ENCODE results near the gene RGS6. TPM values are rescaled to one million over a fixed set of nuclear protein-coding genes. Genes with fewer than 3 reads are reported as not detected.

RGS6 gene
- total and polyA plus RNA-seq, 4 donors = 0.21 to 5.4 (median 0.45) TPM

- no peak overlapping the region for H3K27ac ChIP-seq (ENCODE audit: low read depth in 1 of 2, low read length in 1 of 2)
- H3K36me3 ChIP-seq (ENCODE audit: control insufficient read depth in 4 of 4, insufficient read depth in 4 of 4, low read length in 4 of 4) = no peaks in the 10 kb centered on the region
- TF ChIP-seq CTCF (IDR thresholded peaks at IDR 0.05; ENCODE audit: control extremely low read depth, extremely low read depth) = no peak
- peaks cover 0 to 8% (median 0%) of the 10 kb centered on the region in 5 donors for H3K4me1 ChIP-seq (ENCODE audit: control insufficient read depth in 5 of 5, insufficient read depth in 5 of 5, low read length in 5 of 5)
- ATAC-seq (ENCODE audit: insufficient read depth, low FRiP score) (no peak), DNase-seq (no peak)
- peaks cover 0 to 3% (median 0%) of the 10 kb centered on the region in 3 donors for H3K27me3 ChIP-seq (ENCODE audit: control insufficient read depth in 3 of 3, insufficient read depth in 3 of 3, low read length in 2 of 3)
- no peak overlapping the region for H3K9ac ChIP-seq (ENCODE audit: insufficient read depth in 1 of 2, low read length in 2 of 2)
- 88 to 94% methylated on average over 1 of the region's 1 CpG for WGBS, 2 donors
- peaks cover 0 to 3% (median 0%) of the 10 kb centered on the region in 4 donors for H3K9me3 ChIP-seq (ENCODE audit: control insufficient read depth in 4 of 4, insufficient read depth in 3 of 4, low read length in 3 of 4)
- H3K4me3 ChIP-seq = no peak overlapping the region
These were observed 193.9 kb downstream of the RGS6 start for GRCh38 chr14:72126091-72126490.

GRCh38 chr14:72126561-72126960 lies 194.3 kb downstream of the RGS6 start:
- H3K27me3 ChIP-seq (ENCODE audit: control insufficient read depth in 3 of 3, insufficient read depth in 3 of 3, low read length in 2 of 3) = peaks cover 0 to 3% (median 0%) of the 10 kb centered on the region in 3 donors
- H3K9me3 ChIP-seq (ENCODE audit: control insufficient read depth in 4 of 4, insufficient read depth in 3 of 4, low read length in 3 of 4) = peaks cover 0 to 3% (median 0%) of the 10 kb centered on the region in 4 donors
- no peak overlapping the region for H3K9ac ChIP-seq (ENCODE audit: insufficient read depth in 1 of 2, low read length in 2 of 2)
- no peak for ATAC-seq (ENCODE audit: insufficient read depth, low FRiP score)
- no peak for DNase-seq
- H3K4me1 ChIP-seq (ENCODE audit: control insufficient read depth in 5 of 5, insufficient read depth in 5 of 5, low read length in 5 of 5) = peaks cover 0 to 8% (median 0%) of the 10 kb centered on the region in 5 donors
- 89 to 94% methylated on average over 2 of the region's 2 CpGs for WGBS, 2 donors
- no peak for TF ChIP-seq CTCF (IDR thresholded peaks at IDR 0.05; ENCODE audit: control extremely low read depth, extremely low read depth)
- no peaks in the 10 kb centered on the region for H3K36me3 ChIP-seq (ENCODE audit: control insufficient read depth in 4 of 4, insufficient read depth in 4 of 4, low read length in 4 of 4)
- H3K27ac ChIP-seq (ENCODE audit: low read depth in 1 of 2, low read length in 1 of 2) = no peak overlapping the region
- no peak overlapping the region for H3K4me3 ChIP-seq

GRCh38 chr14:72128629-72129028 lies 196.4 kb downstream of the RGS6 start:
- peak in 1 of 3 donors; percentile 10 for DNase-seq
- no peak for ATAC-seq (ENCODE audit: insufficient read depth, low FRiP score)
- Histone ChIP-seq H3K27me3 (ENCODE audit: control insufficient read depth in 3 of 3, insufficient read depth in 3 of 3, low read length in 2 of 3) (peaks cover 0 to 3% (median 0%) of the 10 kb centered on the region in 3 donors), H3K27ac (ENCODE audit: low read depth in 1 of 2, low read length in 1 of 2) (no peak overlapping the region), H3K4me3 (no peak overlapping the region), H3K9ac (ENCODE audit: insufficient read depth in 1 of 2, low read length in 2 of 2) (no peak overlapping the region), H3K9me3 (ENCODE audit: control insufficient read depth in 4 of 4, insufficient read depth in 3 of 4, low read length in 3 of 4) (peaks cover 0 to 3% (median 0%) of the 10 kb centered on the region in 4 donors), H3K4me1 (ENCODE audit: control insufficient read depth in 5 of 5, insufficient read depth in 5 of 5, low read length in 5 of 5) (peaks cover 0 to 8% (median 0%) of the 10 kb centered on the region in 5 donors), H3K36me3 (ENCODE audit: control insufficient read depth in 4 of 4, insufficient read depth in 4 of 4, low read length in 4 of 4) (no peaks in the 10 kb centered on the region)
- TF ChIP-seq CTCF (IDR thresholded peaks at IDR 0.05; ENCODE audit: control extremely low read depth, extremely low read depth) = no peak
- 13 to 31% methylated on average over 11 of the region's 11 CpGs for WGBS, 2 donors

GRCh38 chr14:72129291-72129690 lies 197.1 kb downstream of the RGS6 start:
- DNase-seq = peak; percentile 14 to 41 (median 16)

More at GRCh38 chr14:72129291-72129690, 197.1 kb downstream of the RGS6 start:
- ATAC-seq (ENCODE audit: insufficient read depth, low FRiP score) = peak; percentile 27
- no peaks in the 10 kb centered on the region for H3K36me3 ChIP-seq (ENCODE audit: control insufficient read depth in 4 of 4, insufficient read depth in 4 of 4, low read length in 4 of 4)
- H3K27me3 ChIP-seq (ENCODE audit: control insufficient read depth in 3 of 3, insufficient read depth in 3 of 3, low read length in 2 of 3) = peaks cover 0 to 3% (median 0%) of the 10 kb centered on the region in 3 donors
- peaks cover 0 to 3% (median 0%) of the 10 kb centered on the region in 4 donors for H3K9me3 ChIP-seq (ENCODE audit: control insufficient read depth in 4 of 4, insufficient read depth in 3 of 4, low read length in 3 of 4)
- no peak overlapping the region for H3K9ac ChIP-seq (ENCODE audit: insufficient read depth in 1 of 2, low read length in 2 of 2)
- peaks cover 0 to 8% (median 0%) of the 10 kb centered on the region in 5 donors for H3K4me1 ChIP-seq (ENCODE audit: control insufficient read depth in 5 of 5, insufficient read depth in 5 of 5, low read length in 5 of 5)
- H3K27ac ChIP-seq (ENCODE audit: low read depth in 1 of 2, low read length in 1 of 2) = no peak overlapping the region
- 82 to 88% methylated on average over 3 of the region's 3 CpGs for WGBS, 2 donors
- no peak for TF ChIP-seq CTCF (IDR thresholded peaks at IDR 0.05; ENCODE audit: control extremely low read depth, extremely low read depth)
- no peak overlapping the region for H3K4me3 ChIP-seq

Measured in lung (tissue), 12 donors.